H9 (cell line): ENCODE results near the gene TTBK1. TPM values are rescaled to one million over a fixed set of nuclear protein-coding genes. Genes with fewer than 3 reads are reported as not detected.

Experiments used
- DNase-seq: peaks from one replicate; pipeline ENCODE4 v3.0.0-alpha.2; 2017
- H2AFZ ChIP-seq: one replicate; pipeline ENCODE4 v1.6.1; 2013; ENCODE audit warnings: mild to moderate bottlenecking, low read length, control low read depth, moderate library complexity
- H2AK5ac ChIP-seq: 2 replicates; pipeline ENCODE4 v1.6.1; 2013; ENCODE audit warnings: low read length, control low read depth, mixed read lengths; ENCODE audit not compliant: insufficient read length
- H2BK120ac ChIP-seq: one replicate; pipeline ENCODE4 v1.6.1; 2013; ENCODE audit warnings: low read depth, mild to moderate bottlenecking, low read length, control low read depth, inconsistent platforms; ENCODE audit not compliant: poor library complexity, severe bottlenecking
- H2BK12ac ChIP-seq: 2 replicates; pipeline ENCODE4 v1.6.1; 2013; ENCODE audit warnings: low read length, control low read depth, mixed read lengths, low read depth; ENCODE audit not compliant: insufficient read length
- H2BK15ac ChIP-seq: 2 replicates; pipeline ENCODE4 v1.6.1; 2013; ENCODE audit warnings: low read depth, low read length, control low read depth
- H2BK20ac ChIP-seq: one replicate; pipeline ENCODE4 v1.6.1; 2013; ENCODE audit warnings: low read depth, mild to moderate bottlenecking, low read length, control low read depth, inconsistent platforms; ENCODE audit not compliant: poor library complexity, severe bottlenecking
- H2BK5ac ChIP-seq: 2 replicates; pipeline ENCODE4 v1.6.1; 2013; ENCODE audit warnings: low read length, control low read depth, mixed read lengths; ENCODE audit not compliant: insufficient read length
- H3K14ac ChIP-seq: 2 replicates; pipeline ENCODE4 v1.6.1; 2013; ENCODE audit warnings: low read length, control low read depth; ENCODE audit not compliant: insufficient read depth
- H3K18ac ChIP-seq: 2 replicates; pipeline ENCODE4 v1.6.1; 2013; ENCODE audit warnings: low read depth, mild to moderate bottlenecking, mixed read lengths, low read length, control low read depth; ENCODE audit not compliant: insufficient read length
- H3K23ac ChIP-seq: 2 replicates; pipeline ENCODE4 v1.6.1; 2013; ENCODE audit warnings: low read length, control low read depth, mixed read lengths, low read depth; ENCODE audit not compliant: insufficient read length
- H3K23me2 ChIP-seq: 2 replicates; pipeline ENCODE4 v1.6.1; 2013; ENCODE audit warnings: low read depth, mild to moderate bottlenecking, mixed read lengths, low read length, control low read depth; ENCODE audit not compliant: insufficient read length, poor library complexity, severe bottlenecking
- H3K27ac ChIP-seq: 2 replicates; pipeline ENCODE4 v1.5.1; 2013; ENCODE audit warnings: low read length, control low read depth, mixed read lengths, low read depth; ENCODE audit not compliant: insufficient read length
- H3K27me3 ChIP-seq: 2 replicates; pipeline ENCODE4 v1.6.1; 2013; ENCODE audit warnings: low read length, control low read depth, inconsistent platforms; ENCODE audit not compliant: insufficient read depth
- H3K4ac ChIP-seq: 2 replicates; pipeline ENCODE4 v1.6.1; 2013; ENCODE audit warnings: low read depth, mild to moderate bottlenecking, control low read depth, inconsistent platforms, low read length, moderate library complexity
- H3K4me1 ChIP-seq: 2 replicates; pipeline ENCODE4 v1.6.1; 2013; ENCODE audit warnings: low read length, control low read depth, inconsistent platforms; ENCODE audit not compliant: insufficient read depth
- H3K4me2 ChIP-seq: 2 replicates; pipeline ENCODE4 v1.6.1; 2013; ENCODE audit warnings: low read length, control low read depth, mixed read lengths; ENCODE audit not compliant: insufficient read length, insufficient read depth
- H3K56ac ChIP-seq: 2 replicates; pipeline ENCODE4 v1.6.1; 2013; ENCODE audit warnings: low read depth, mild to moderate bottlenecking, mixed read lengths, low read length, control low read depth; ENCODE audit not compliant: insufficient read length
- H3K79me1 ChIP-seq: 2 replicates; pipeline ENCODE4 v1.6.1; 2013; ENCODE audit warnings: low read depth, mild to moderate bottlenecking, moderate library complexity, low read length, control low read depth, inconsistent platforms; ENCODE audit not compliant: insufficient read depth, poor library complexity, severe bottlenecking
- H3K79me2 ChIP-seq: 2 replicates; pipeline ENCODE4 v1.6.1; 2013; ENCODE audit warnings: low read length, control low read depth, inconsistent platforms; ENCODE audit not compliant: insufficient read depth
- H3K9ac ChIP-seq: 2 replicates; pipeline ENCODE4 v1.6.1; 2013; ENCODE audit warnings: low read length, control low read depth, mixed read lengths; ENCODE audit not compliant: insufficient read length; ENCODE audit errors: extremely low read depth
- H3K9me3 ChIP-seq: one replicate; pipeline ENCODE4 v1.6.1; 2013; ENCODE audit warnings: low read depth, low read length, inconsistent platforms; ENCODE audit not compliant: control insufficient read depth
- H3T11ph ChIP-seq: one replicate; pipeline ENCODE4 v1.6.1; 2013; ENCODE audit warnings: mild to moderate bottlenecking, low read length, control low read depth, inconsistent platforms
- H4K20me1 ChIP-seq: one replicate; pipeline ENCODE4 v1.6.1; 2013; ENCODE audit not compliant: control insufficient read depth, insufficient read length, insufficient read depth
- H4K5ac ChIP-seq: 2 replicates; pipeline ENCODE4 v1.6.1; 2013; ENCODE audit warnings: low read depth, mild to moderate bottlenecking, mixed read lengths, low read length, control low read depth; ENCODE audit not compliant: insufficient read length
- H4K8ac ChIP-seq: replicated peaks from 2 replicates; pipeline ENCODE4 v1.6.1; 2013; ENCODE audit warnings: low read length, control low read depth, mixed read lengths, low read depth; ENCODE audit not compliant: insufficient read length
- H4K91ac ChIP-seq: 2 replicates; pipeline ENCODE4 v1.6.1; 2013; ENCODE audit warnings: low read depth, mild to moderate bottlenecking, moderate library complexity, mixed read lengths, low read length, control low read depth; ENCODE audit not compliant: insufficient read length
- H3K27ac Mint-ChIP-seq, 3 experiments: 2 replicates in 2 of 3; 3 replicates in 1 of 3; pipeline ENCODE4 v1.8.0; 2020 to 2021; ENCODE audit warnings: mixed read lengths in 3 of 3, mild to moderate bottlenecking in 1 of 3, moderate library complexity in 1 of 3
- H3K27me3 Mint-ChIP-seq: 2 replicates; pipeline ENCODE4 v1.8.0; 2021; ENCODE audit warnings: low read depth, mild to moderate bottlenecking, moderate library complexity, mixed read lengths
- H3K36me3 Mint-ChIP-seq, 3 experiments: 2 replicates in 2 of 3; 3 replicates in 1 of 3; pipeline ENCODE4 v1.8.0; 2020 to 2021; ENCODE audit warnings: low read depth in 3 of 3, mixed read lengths in 3 of 3; ENCODE audit not compliant: insufficient read depth in 1 of 3
- H3K4me1 Mint-ChIP-seq, 2 experiments: 2 replicates each; pipeline ENCODE4 v1.8.0; 2020; ENCODE audit warnings: mixed read lengths in 2 of 2
- H3K4me3 Mint-ChIP-seq, 2 experiments: 2 replicates in 1 of 2; 3 replicates in 1 of 2; pipeline ENCODE4 v1.8.0; 2020 to 2021; ENCODE audit warnings: mild to moderate bottlenecking in 2 of 2, mixed read lengths in 2 of 2, moderate library complexity in 1 of 2
- H3K9me3 Mint-ChIP-seq, 2 experiments: 2 replicates in 1 of 2; 3 replicates in 1 of 2; pipeline ENCODE4 v1.8.0; 2020; ENCODE audit warnings: mild to moderate bottlenecking in 2 of 2, mixed read lengths in 2 of 2, moderate library complexity in 1 of 2
- WGBS: extraction: QIAGEN DNeasy Blood & Tissue Kit; methylation state at CpG from one replicate; pipeline ENCODE4 v1.1.7; 2013; ENCODE audit warnings: missing lambda C conversion rate, low lambda C conversion rate, mixed read lengths; ENCODE audit not compliant: insufficient read length; ENCODE audit errors: extremely low coverage; 5-methylcytosine and 5-hydroxymethylcytosine counted together
- total RNA-seq: library from RNA; stranded (reverse); gene quantifications from 2 replicates; pipeline ENCODE4 v1.2.1, GENCODE V29; 2021
- TF ChIP-seq, protein P1 (sequence below): fragments of 200-600 bp; sonication (generic); conservative IDR thresholded peaks from 3 replicates; pipeline ENCODE4 v1.8.0; 2021; ENCODE audit warnings: antibody characterized with exemption, mild to moderate bottlenecking

TTBK1 gene
- total RNA-seq, 1 experiment from 2014 or later, result 1.6 TPM

DNA sequence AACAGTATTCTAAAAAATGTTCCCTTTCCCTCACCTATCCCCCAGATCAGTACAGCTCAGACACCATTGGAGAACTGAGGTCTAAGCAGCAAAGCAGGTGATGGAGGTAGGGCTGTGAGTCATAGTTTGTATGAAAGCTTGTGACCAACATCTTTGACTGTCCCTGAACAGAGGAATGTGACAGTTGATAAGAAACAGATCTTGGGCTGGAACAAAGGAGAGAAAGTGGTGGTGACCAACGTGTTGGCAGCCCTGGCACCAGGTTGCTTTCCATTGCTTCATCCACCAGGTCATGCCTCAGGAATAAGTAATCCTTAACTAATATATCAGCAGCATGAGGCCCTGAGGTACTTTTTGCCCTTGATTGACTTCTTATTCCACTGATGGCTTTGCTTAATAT is 85.2 kb downstream of the TTBK1 start:
- Histone ChIP-seq H2BK15ac (no peak overlapping the region), H3K23me2 (no peaks in the 10 kb centered on the region), H3K27me3 (no peaks in the 10 kb centered on the region), H2BK120ac (no peak overlapping the region), H3K79me2 (no peaks in the 10 kb centered on the region), H2BK20ac (no peak overlapping the region), H3K79me1 (no peaks in the 10 kb centered on the region), H3K9me3 (no peaks in the 10 kb centered on the region), H4K91ac (no peak overlapping the region), H3K4me1 (no peaks in the 10 kb centered on the region), H2BK12ac (no peak overlapping the region), H3T11ph (no peak overlapping the region), H3K4ac (no peak overlapping the region), H3K14ac (no peak overlapping the region), H2AFZ (no peak overlapping the region), H3K27ac (no peak overlapping the region), H2BK5ac (no peak overlapping the region), H3K23ac (no peak overlapping the region), H3K4me2 (no peak overlapping the region), H3K56ac (no peak overlapping the region), H3K9ac (no peak overlapping the region), H4K20me1 (no peaks in the 10 kb centered on the region), H4K5ac (no peak overlapping the region), H3K18ac (no peak overlapping the region), H2AK5ac (no peak overlapping the region), H4K8ac (no peak overlapping the region)
- TF ChIP-seq, protein P1, sequence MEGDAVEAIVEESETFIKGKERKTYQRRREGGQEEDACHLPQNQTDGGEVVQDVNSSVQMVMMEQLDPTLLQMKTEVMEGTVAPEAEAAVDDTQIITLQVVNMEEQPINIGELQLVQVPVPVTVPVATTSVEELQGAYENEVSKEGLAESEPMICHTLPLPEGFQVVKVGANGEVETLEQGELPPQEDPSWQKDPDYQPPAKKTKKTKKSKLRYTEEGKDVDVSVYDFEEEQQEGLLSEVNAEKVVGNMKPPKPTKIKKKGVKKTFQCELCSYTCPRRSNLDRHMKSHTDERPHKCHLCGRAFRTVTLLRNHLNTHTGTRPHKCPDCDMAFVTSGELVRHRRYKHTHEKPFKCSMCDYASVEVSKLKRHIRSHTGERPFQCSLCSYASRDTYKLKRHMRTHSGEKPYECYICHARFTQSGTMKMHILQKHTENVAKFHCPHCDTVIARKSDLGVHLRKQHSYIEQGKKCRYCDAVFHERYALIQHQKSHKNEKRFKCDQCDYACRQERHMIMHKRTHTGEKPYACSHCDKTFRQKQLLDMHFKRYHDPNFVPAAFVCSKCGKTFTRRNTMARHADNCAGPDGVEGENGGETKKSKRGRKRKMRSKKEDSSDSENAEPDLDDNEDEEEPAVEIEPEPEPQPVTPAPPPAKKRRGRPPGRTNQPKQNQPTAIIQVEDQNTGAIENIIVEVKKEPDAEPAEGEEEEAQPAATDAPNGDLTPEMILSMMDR, result no peak
- Mint-ChIP-seq H3K36me3 (no peaks in the 10 kb centered on the region), H3K27me3 (no peaks in the 10 kb centered on the region; the same call in none of the 2 replicates), H3K4me3 (no peak overlapping the region), H3K9me3 (no peaks in the 10 kb centered on the region), H3K4me1 (no peaks in the 10 kb centered on the region), H3K27ac (no peak overlapping the region)
- DNase-seq, result no peak
- no CpG with 5 or more reads among the region's 1 CpG for WGBS
